Adrenal gland (tissue), 12 donors: Measurements from ENCODE around the gene COL6A1. TPM values are rescaled to one million over a fixed set of nuclear protein-coding genes. Genes with fewer than 3 reads are reported as not detected.

Experiments
- DNase-seq, 7 donors: peaks; one replicate each; pipeline ENCODE4 v3.0.0-alpha.2; 2019 to 2020
- H3K27ac ChIP-seq, 5 donors: fragments of 200-600 bp; sonication (generic) in 4 of 5; 1 replicate in 3 of 5; 2 replicates in 2 of 5; pipeline versions ENCODE4 v1.5.1 to v1.8.0; 2016 to 2020; ENCODE audit warnings: mild to moderate bottlenecking in 1 of 5
- H3K27me3 ChIP-seq: fragments of 200-600 bp; 2 replicates; pipeline ENCODE4 v1.8.0; 2021
- H3K36me3 ChIP-seq, 2 donors: fragments of 200-600 bp; replicated peaks in 1 of 2; 1 replicate in 1 of 2; 2 replicates in 1 of 2; pipeline versions ENCODE4 v1.5.1 to v1.8.0; 2018 to 2022
- H3K4me1 ChIP-seq, 2 donors: fragments of 200-600 bp; replicated peaks in 1 of 2; 1 replicate in 1 of 2; 2 replicates in 1 of 2; pipeline versions ENCODE4 v1.5.1 to v1.8.0; 2018 to 2021
- H3K4me3 ChIP-seq, 4 donors: fragments of 200-600 bp; sonication (generic) in 3 of 4; one replicate each; pipeline ENCODE4 v1.5.1; 2016 to 2018
- H3K9me3 ChIP-seq, 3 donors: fragments of 200-600 bp; sonication (generic) in 1 of 3; replicated peaks in 1 of 3; 1 replicate in 2 of 3; 2 replicates in 1 of 3; pipeline versions ENCODE4 v1.5.1 to v1.8.0; 2016 to 2021
- CTCF ChIP-seq, 6 experiments: fragments of 450-650 bp in 4 of 6; fragments of 200-600 bp in 2 of 6; sonication (generic) in 1 of 6; IDR thresholded peaks; 1 replicate in 5 of 6; 2 replicates in 1 of 6; pipeline versions ENCODE4 v1.5.1 to v1.8.0; 2016 to 2021; ENCODE audit warnings: antibody characterized with exemption in 6 of 6, mild to moderate bottlenecking in 2 of 6, moderate library complexity in 1 of 6
- POLR2A ChIP-seq, 2 donors: fragments of 450-650 bp; IDR thresholded peaks; one replicate each; pipeline ENCODE4 v1.6.1; 2017; ENCODE audit warnings: antibody characterized with exemption in 2 of 2, mild to moderate bottlenecking in 2 of 2, moderate library complexity in 1 of 2
- WGBS, 4 donors: extraction: QIAGEN DNeasy Blood & Tissue Kit in 2 of 4; methylation state at CpG; one replicate each; pipeline versions ENCODE4 v1.1.5 to v1.1.7; 2013 to 2017; 5-methylcytosine and 5-hydroxymethylcytosine counted together
- intact Hi-C, 2 donors: fragments of 100-400 bp; cut with DNase I; formaldehyde crosslinking; loops; one replicate each; pipeline versions ENCODE4 v1.14.1 to v1.15.0; 2022 to 2023
- polyA plus RNA-seq, 3 donors: library from polyadenylated mRNA; stranded (reverse); fragments of 200-250 nt in 2 of 3; fragments of 350-450 nt in 1 of 3; fragmentation: Illumina TruSeq in 1 of 3; extraction: RNeasy Lipid Tissue Mini Kit (QIAGEN cat#74804) in 1 of 3; gene quantifications; one replicate each; pipeline ENCODE4 v1.2.3, GENCODE V29; 2013 to 2014
- total RNA-seq, 9 donors: library from RNA; depleted of rRNA in 4 of 9; stranded (reverse); fragments of >200 nt in 4 of 9; fragments of 120-200 nt in 1 of 9; fragmentation: NEBNext Ultra II Directional in 1 of 9; extraction: Animal tissue kit (Norgen Biotek cat#: 25700) in 1 of 9; gene quantifications; one replicate each; pipeline versions ENCODE4 v1.1.0 to v1.2.4, GENCODE V29; 2013 to 2023
- donor health status: healthy with polysubstance abuse.
- donor health status: Bipolar disorder and iron deficiency.
- donor health status: DM: yes; HTN: yes; CAD: no.
- donor health status: DM: no; HTN: no; CAD: no.
- donor health status: DM: no; HTN: no; CAD: no.
- donor health status: DM: yes; HTN: yes; CAD: no.

The COL6A1 gene
- total and polyA plus RNA-seq, 12 donors: 22.3 to 490 (median 151) TPM

- no peaks in the 10 kb centered on the region for H3K27me3 ChIP-seq
- no peak overlapping the region for H3K4me3 ChIP-seq
- TF ChIP-seq POLR2A (IDR thresholded peaks at IDR 0.05) (no peak), CTCF (IDR thresholded peaks at IDR 0.05) (no peak)
- intact Hi-C loops: no loop called here
- H3K9me3 ChIP-seq: peaks cover 0 to 4% (median 0%) of the 10 kb centered on the region in 3 donors
- no peak overlapping the region for H3K27ac ChIP-seq
- 78 to 90% (median 84%) methylated on average over 13 to 23 of the region's 23 CpGs for WGBS, 4 donors
- no peaks in the 10 kb centered on the region for H3K4me1 ChIP-seq
- no peak for DNase-seq
- H3K36me3 ChIP-seq: no peaks in the 10 kb centered on the region
Measured at GRCh38 chr21:45940621-45941337, 40.8 kb upstream of the COL6A1 start.

DNA sequence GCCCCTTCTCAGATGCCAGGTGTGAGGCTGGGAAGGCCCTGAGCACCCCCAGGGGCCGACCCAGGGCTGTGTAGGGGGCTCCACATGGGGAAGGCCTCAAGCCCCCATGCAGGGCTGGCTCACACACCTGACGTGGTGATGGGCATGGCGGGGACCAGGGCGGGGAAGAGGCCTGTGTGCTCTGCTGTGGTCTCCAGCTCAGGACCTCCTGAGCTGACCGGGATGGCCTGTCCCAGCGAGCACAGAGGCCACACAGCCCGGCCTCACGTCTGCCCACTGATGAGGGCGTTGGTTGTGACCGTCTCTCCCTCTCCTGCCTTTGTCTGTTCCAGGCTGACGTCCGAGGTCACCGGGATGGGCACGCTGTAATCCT is 40.2 kb upstream of the COL6A1 start:
- 71 to 83% (median 74%) methylated on average over 4 to 14 of the region's 14 CpGs for WGBS, 4 donors
- no peak for TF ChIP-seq CTCF (IDR thresholded peaks at IDR 0.05)
- TF ChIP-seq POLR2A (IDR thresholded peaks at IDR 0.05): no peak
- no peaks in the 10 kb centered on the region for H3K36me3 ChIP-seq
- H3K27me3 ChIP-seq: no peaks in the 10 kb centered on the region
- DNase-seq: no peak
- H3K4me1 ChIP-seq: no peaks in the 10 kb centered on the region
- H3K4me3 ChIP-seq: no peak overlapping the region
- no peaks in the 10 kb centered on the region for H3K9me3 ChIP-seq
- intact Hi-C loops: no loop called here
- H3K27ac ChIP-seq: no peak overlapping the region

GRCh38 chr21:45941717-45942546 is 39.6 kb upstream of the COL6A1 start:
- no peak for DNase-seq
- intact Hi-C loops: no loop called here
- H3K27me3 ChIP-seq: no peaks in the 10 kb centered on the region
- H3K4me1 ChIP-seq: no peaks in the 10 kb centered on the region
- TF ChIP-seq POLR2A (IDR thresholded peaks at IDR 0.05) (no peak), CTCF (IDR thresholded peaks at IDR 0.05) (no peak)
- H3K36me3 ChIP-seq: no peaks in the 10 kb centered on the region
- no peak overlapping the region for H3K27ac ChIP-seq
- no peaks in the 10 kb centered on the region for H3K9me3 ChIP-seq
- no peak overlapping the region for H3K4me3 ChIP-seq
- WGBS, 4 donors: 69 to 77% (median 74%) methylated on average over 24 to 32 of the region's 32 CpGs

GRCh38 chr21:45942755-45943629 is 38.6 kb upstream of the COL6A1 start:
- no peaks in the 10 kb centered on the region for H3K9me3 ChIP-seq
- H3K27me3 ChIP-seq: no peaks in the 10 kb centered on the region
- intact Hi-C loops: no loop called here
- no peak overlapping the region for H3K4me3 ChIP-seq
- H3K36me3 ChIP-seq: no peaks in the 10 kb centered on the region
- no peaks in the 10 kb centered on the region for H3K4me1 ChIP-seq
- DNase-seq: no peak
- no peak overlapping the region for H3K27ac ChIP-seq
- WGBS, 4 donors: 76 to 95% (median 79%) methylated on average over 8 to 20 of the region's 20 CpGs
- TF ChIP-seq POLR2A (IDR thresholded peaks at IDR 0.05) (no peak), CTCF (IDR thresholded peaks at IDR 0.05) (no peak)
